Right atrium auricular region (tissue), 2 donors: ENCODE results near the gene TK1. TPM values are rescaled to one million over a fixed set of nuclear protein-coding genes. Genes with fewer than 3 reads are reported as not detected.

Experiments
- DNase-seq: peaks from one replicate; pipeline ENCODE4 v3.0.0-alpha.2; 2019; ENCODE audit warnings: low spot score
- H3K27ac ChIP-seq, 2 donors: fragments of 200-600 bp; sonication (generic); 1 replicate in 1 of 2; 2 replicates in 1 of 2; pipeline ENCODE4 v1.5.1; 2016 to 2019
- H3K27me3 ChIP-seq, 2 donors: fragments of 200-600 bp; sonication (generic); one replicate each; pipeline versions ENCODE4 v1.5.1 to v1.6.0; 2017 to 2019
- H3K36me3 ChIP-seq: fragments of 200-600 bp; sonication (generic); one replicate; pipeline ENCODE4 v1.5.1; 2016
- H3K4me1 ChIP-seq, 2 donors: fragments of 200-600 bp; sonication (generic); one replicate each; pipeline versions ENCODE4 v1.5.1 to v1.6.0; 2017 to 2019
- H3K4me3 ChIP-seq, 2 donors: fragments of 200-600 bp; sonication (generic); 1 replicate in 1 of 2; 2 replicates in 1 of 2; pipeline ENCODE4 v1.5.1; 2017 to 2019; ENCODE audit warnings: mild to moderate bottlenecking in 1 of 2, moderate library complexity in 1 of 2
- H3K9me3 ChIP-seq, 2 donors: fragments of 200-600 bp; sonication (generic); one replicate each; pipeline ENCODE4 v1.5.1; 2019
- total RNA-seq, 2 donors: library from RNA; depleted of rRNA; stranded (reverse); fragments of >200 nt; gene quantifications; one replicate each; pipeline ENCODE4 v1.1.0, GENCODE V29; 2016
- TF ChIP-seq, protein P1 (sequence below), 2 donors: fragments of 200-600 bp; sonication (generic); IDR thresholded peaks; one replicate each; pipeline ENCODE4 v1.5.1; 2019; ENCODE audit warnings: antibody characterized with exemption in 2 of 2

The TK1 gene
- total RNA-seq, 2 donors from 2014 or later = 2.2 TPM

DNA sequence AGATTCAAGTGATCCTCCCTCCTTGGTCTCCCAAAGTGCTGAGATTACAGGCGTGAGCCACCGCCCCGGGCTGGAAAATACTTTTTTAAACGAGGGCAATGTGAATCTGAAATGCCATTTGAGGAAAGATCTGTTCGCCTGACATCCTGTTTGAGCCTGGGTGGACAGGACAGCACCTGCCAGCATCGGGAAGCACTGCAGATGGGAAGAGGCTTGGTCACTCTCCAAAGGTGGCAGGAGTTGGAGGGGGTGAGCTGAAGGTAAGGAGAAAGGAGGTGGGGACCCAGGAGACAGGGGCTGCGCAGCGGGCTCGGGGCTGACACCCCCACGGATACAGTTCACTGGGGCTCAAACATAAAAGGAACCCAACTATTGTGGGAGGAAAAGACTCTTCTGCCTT is 23.3 kb upstream of the TK1 start:
- H3K27ac ChIP-seq = no peak overlapping the region
- peaks cover 0 to 10% of the 10 kb centered on the region in 2 donors for H3K4me1 ChIP-seq
- H3K4me3 ChIP-seq = no peak overlapping the region
- H3K27me3 ChIP-seq = no peaks in the 10 kb centered on the region
- no peaks in the 10 kb centered on the region for H3K9me3 ChIP-seq
- TF ChIP-seq, protein P1, sequence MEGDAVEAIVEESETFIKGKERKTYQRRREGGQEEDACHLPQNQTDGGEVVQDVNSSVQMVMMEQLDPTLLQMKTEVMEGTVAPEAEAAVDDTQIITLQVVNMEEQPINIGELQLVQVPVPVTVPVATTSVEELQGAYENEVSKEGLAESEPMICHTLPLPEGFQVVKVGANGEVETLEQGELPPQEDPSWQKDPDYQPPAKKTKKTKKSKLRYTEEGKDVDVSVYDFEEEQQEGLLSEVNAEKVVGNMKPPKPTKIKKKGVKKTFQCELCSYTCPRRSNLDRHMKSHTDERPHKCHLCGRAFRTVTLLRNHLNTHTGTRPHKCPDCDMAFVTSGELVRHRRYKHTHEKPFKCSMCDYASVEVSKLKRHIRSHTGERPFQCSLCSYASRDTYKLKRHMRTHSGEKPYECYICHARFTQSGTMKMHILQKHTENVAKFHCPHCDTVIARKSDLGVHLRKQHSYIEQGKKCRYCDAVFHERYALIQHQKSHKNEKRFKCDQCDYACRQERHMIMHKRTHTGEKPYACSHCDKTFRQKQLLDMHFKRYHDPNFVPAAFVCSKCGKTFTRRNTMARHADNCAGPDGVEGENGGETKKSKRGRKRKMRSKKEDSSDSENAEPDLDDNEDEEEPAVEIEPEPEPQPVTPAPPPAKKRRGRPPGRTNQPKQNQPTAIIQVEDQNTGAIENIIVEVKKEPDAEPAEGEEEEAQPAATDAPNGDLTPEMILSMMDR (IDR thresholded peaks at IDR 0.05) = no peak
- H3K36me3 ChIP-seq = peaks cover 5% of the 10 kb centered on the region
- DNase-seq = no peak

DNA sequence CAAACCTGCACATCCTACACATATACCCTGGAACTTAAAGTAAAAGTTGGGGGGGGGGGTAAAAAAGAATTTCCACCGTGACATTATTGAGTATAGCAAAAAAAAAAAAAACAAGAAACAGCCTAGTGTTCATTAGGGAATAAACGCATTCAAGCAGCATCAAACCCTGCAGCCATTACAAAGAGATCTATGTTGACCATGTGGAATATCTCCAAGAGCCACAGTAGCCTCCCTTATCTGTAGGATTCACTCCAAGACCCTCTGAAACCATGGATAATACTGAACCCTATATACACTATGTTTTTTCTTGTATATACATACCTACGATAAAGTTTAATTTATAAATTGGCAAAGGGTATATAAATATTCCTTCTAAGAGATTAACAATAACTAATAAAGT is 21.6 kb upstream of the TK1 start:
- Histone ChIP-seq H3K9me3 (no peaks in the 10 kb centered on the region), H3K4me3 (no peak overlapping the region), H3K27ac (no peak overlapping the region), H3K27me3 (no peaks in the 10 kb centered on the region), H3K36me3 (peaks cover 5% of the 10 kb centered on the region), H3K4me1 (no peaks in the 10 kb centered on the region)
- TF ChIP-seq, protein P1 (IDR thresholded peaks at IDR 0.05) = no peak
- no peak for DNase-seq

DNA sequence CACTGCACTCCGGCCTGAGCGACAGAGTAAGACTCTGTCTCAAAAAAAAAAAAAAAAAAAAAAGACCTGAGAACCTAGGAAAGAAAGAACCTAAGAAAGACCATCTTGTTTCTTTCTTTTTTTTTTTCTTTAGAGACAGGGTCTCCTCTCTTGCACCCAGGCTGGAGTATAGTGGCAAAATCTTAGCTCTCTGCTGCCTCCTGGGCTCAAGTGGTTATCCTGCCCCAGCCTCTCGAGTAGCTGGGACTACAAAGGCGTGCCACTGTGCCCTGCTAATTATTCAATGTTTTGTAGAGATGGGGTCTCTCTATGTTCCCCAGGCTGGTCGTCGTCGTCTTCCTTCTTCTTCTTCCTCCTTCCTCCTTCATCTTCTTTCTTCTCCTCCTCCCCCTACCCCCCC is 19.4 kb upstream of the TK1 start:
- no peaks in the 10 kb centered on the region for H3K4me1 ChIP-seq
- no peaks in the 10 kb centered on the region for H3K27me3 ChIP-seq
- peaks cover 13% of the 10 kb centered on the region for H3K36me3 ChIP-seq
- TF ChIP-seq, protein P1 (IDR thresholded peaks at IDR 0.05) = no peak
- no peak overlapping the region for H3K4me3 ChIP-seq
- no peak overlapping the region for H3K27ac ChIP-seq
- no peak for DNase-seq
- no peaks in the 10 kb centered on the region for H3K9me3 ChIP-seq

DNA sequence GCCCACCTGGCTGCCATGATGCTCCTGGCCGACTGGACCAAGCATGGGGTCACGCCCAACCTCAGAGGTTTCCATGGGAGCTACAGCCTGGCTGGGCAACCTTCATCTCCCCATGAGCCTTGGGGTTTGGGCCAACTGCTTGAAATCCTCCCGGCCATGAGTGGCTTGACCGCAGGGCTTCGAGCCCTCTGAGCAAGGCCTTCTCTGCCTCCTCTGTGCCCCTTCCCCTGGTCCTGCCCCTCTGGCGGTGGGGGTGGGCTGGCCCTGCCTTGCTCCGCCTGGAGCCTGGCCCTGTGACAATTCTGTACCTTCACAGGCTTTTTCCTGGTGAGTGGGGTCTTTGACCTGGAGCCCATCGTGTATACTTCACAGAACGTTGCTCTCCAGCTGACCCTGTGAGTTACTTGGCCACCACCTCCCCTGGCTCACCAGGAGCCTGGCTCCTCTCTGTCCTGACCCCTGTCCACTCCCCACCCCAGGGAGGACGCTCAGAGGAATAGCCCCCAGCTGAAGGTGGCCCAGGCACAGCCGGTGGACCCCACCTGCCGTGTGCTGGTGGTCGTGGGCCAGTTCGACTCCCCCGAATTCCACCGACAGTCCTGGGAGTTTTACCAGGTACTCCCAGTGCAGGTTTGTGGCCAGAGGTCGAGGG is 18.4 kb upstream of the TK1 start:
- DNase-seq = no peak
- Histone ChIP-seq H3K36me3 (peaks cover 13% of the 10 kb centered on the region), H3K27ac (no peak overlapping the region), H3K9me3 (no peaks in the 10 kb centered on the region), H3K27me3 (no peaks in the 10 kb centered on the region), H3K4me1 (no peaks in the 10 kb centered on the region), H3K4me3 (no peak overlapping the region)
- TF ChIP-seq, protein P1 (IDR thresholded peaks at IDR 0.05) = no peak

DNA sequence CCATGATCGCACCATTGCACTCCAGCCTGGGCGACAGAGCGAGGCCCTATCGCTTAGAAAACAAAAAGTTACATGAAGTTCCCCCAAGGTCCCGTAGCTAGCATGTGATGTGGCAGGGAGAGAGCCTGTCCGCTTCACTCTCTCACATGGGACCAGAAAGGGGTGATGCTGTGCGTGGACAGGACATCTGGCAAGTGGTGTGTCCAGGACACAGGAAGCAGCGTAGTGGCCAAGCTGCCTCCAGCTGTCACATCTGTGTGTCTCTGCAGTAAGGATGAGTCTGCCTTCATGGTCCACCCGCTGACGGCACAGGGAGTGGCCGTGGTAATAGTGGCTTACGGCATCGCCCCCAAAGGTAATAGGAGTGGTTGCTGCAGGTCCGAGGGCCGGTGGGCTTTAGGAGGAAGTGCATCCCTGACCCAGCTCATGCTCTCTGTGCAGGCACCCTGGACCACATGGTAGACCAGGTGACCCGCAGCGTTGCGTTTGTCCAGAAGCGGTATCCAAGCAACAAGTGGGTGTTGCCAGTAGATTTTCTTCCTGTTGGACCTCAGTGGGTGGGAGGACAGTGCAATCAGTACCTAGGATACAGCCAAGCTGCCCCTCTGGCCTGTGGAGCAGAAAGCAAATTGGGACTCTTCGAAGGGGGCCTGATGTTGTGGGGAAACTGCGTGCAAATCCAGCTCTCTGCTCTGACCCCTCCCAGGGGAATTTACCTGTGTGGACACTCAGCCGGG is 17.7 kb upstream of the TK1 start:
- Histone ChIP-seq H3K27ac (no peak overlapping the region), H3K36me3 (peaks cover 13% of the 10 kb centered on the region)
- TF ChIP-seq, protein P1 (IDR thresholded peaks at IDR 0.05) = no peak

More for the DNA sequence above, 17.7 kb upstream of the TK1 start:
- no peak overlapping the region for H3K4me3 ChIP-seq
- H3K9me3 ChIP-seq = no peaks in the 10 kb centered on the region
- H3K4me1 ChIP-seq = no peaks in the 10 kb centered on the region
- no peak for DNase-seq
- no peaks in the 10 kb centered on the region for H3K27me3 ChIP-seq
